ENCODE results near the gene PALLD.
"Not testable (repeated sequence)": the region's sequence is repeated elsewhere in the genome, so short reads cannot be mapped to it uniquely, and the experiment has no call there.

PALLD gene

GRCh38 chr4:168713253-168713652 lies 216.4 kb downstream of the PALLD start:
- in situ Hi-C loops (cut with HindIII; ENCODE audit: low pct_unique_long_range_greater_than_20kb, low sequenced_read_pairs), result no loop called here
- TF ChIP-seq JUND (IDR thresholded peaks at IDR 0.05; ENCODE audit: low read depth), result no peak
- DNase-seq (ENCODE audit: low read depth in 1 of 2, low spot score in 1 of 2), result no peak

GRCh38 chr4:168715896-168716295 lies 219.0 kb downstream of the PALLD start:
- DNase-seq (ENCODE audit: low read depth in 1 of 2, low spot score in 1 of 2), result no peak
- in situ Hi-C loops (cut with HindIII; ENCODE audit: low pct_unique_long_range_greater_than_20kb, low sequenced_read_pairs), result no loop called here
- TF ChIP-seq JUND (IDR thresholded peaks at IDR 0.05; ENCODE audit: low read depth), result no peak

GRCh38 chr4:168716406-168717129 lies 219.7 kb downstream of the PALLD start:
- in situ Hi-C loops (cut with HindIII; ENCODE audit: low pct_unique_long_range_greater_than_20kb, low sequenced_read_pairs), result no loop called here
- DNase-seq (ENCODE audit: low read depth in 1 of 2, low spot score in 1 of 2), result no peak
- no peak for TF ChIP-seq JUND (IDR thresholded peaks at IDR 0.05; ENCODE audit: low read depth)

- in situ Hi-C loops (cut with HindIII; ENCODE audit: low pct_unique_long_range_greater_than_20kb, low sequenced_read_pairs), result no loop called here
- TF ChIP-seq JUND (IDR thresholded peaks at IDR 0.05; ENCODE audit: low read depth), result no peak
- no peak for DNase-seq (ENCODE audit: low read depth in 1 of 2, low spot score in 1 of 2)
Measured at GRCh38 chr4:168717847-168718246, 221.0 kb downstream of the PALLD start.

GRCh38 chr4:168719725-168720124 lies 222.9 kb downstream of the PALLD start:
- in situ Hi-C loops (cut with HindIII; ENCODE audit: low pct_unique_long_range_greater_than_20kb, low sequenced_read_pairs), result no loop called here

GRCh38 chr4:168720396-168720900 lies 223.6 kb downstream of the PALLD start:
- DNase-seq (ENCODE audit: low read depth in 1 of 2, low spot score in 1 of 2), result no peak
- no peak for TF ChIP-seq JUND (IDR thresholded peaks at IDR 0.05; ENCODE audit: low read depth)
- in situ Hi-C loops (cut with HindIII; ENCODE audit: low pct_unique_long_range_greater_than_20kb, low sequenced_read_pairs), result no loop called here

More at GRCh38 chr4:168719725-168720124, 222.9 kb downstream of the PALLD start:
- DNase-seq (ENCODE audit: low read depth in 1 of 2, low spot score in 1 of 2), result no peak
- TF ChIP-seq JUND (IDR thresholded peaks at IDR 0.05; ENCODE audit: low read depth), result no peak

GRCh38 chr4:168722391-168722790 lies 225.5 kb downstream of the PALLD start:
- TF ChIP-seq JUND (IDR thresholded peaks at IDR 0.05; ENCODE audit: low read depth), result no peak
- no peak for DNase-seq (ENCODE audit: low read depth in 1 of 2, low spot score in 1 of 2)
- in situ Hi-C loops (cut with HindIII; ENCODE audit: low pct_unique_long_range_greater_than_20kb, low sequenced_read_pairs), result no loop called here

GRCh38 chr4:168723020-168723419 lies 226.2 kb downstream of the PALLD start:
- in situ Hi-C loops (cut with HindIII; ENCODE audit: low pct_unique_long_range_greater_than_20kb, low sequenced_read_pairs), result no loop called here
- no peak for TF ChIP-seq JUND (IDR thresholded peaks at IDR 0.05; ENCODE audit: low read depth)
- DNase-seq (ENCODE audit: low read depth in 1 of 2, low spot score in 1 of 2), result no peak

GRCh38 chr4:168723569-168723968 lies 226.7 kb downstream of the PALLD start:
- in situ Hi-C loops (cut with HindIII; ENCODE audit: low pct_unique_long_range_greater_than_20kb, low sequenced_read_pairs), result no loop called here
- no peak for DNase-seq (ENCODE audit: low read depth in 1 of 2, low spot score in 1 of 2)
- no peak for TF ChIP-seq JUND (IDR thresholded peaks at IDR 0.05; ENCODE audit: low read depth)

- DNase-seq (ENCODE audit: low read depth in 1 of 2, low spot score in 1 of 2), result no peak
- in situ Hi-C loops (cut with HindIII; ENCODE audit: low pct_unique_long_range_greater_than_20kb, low sequenced_read_pairs), result no loop called here
- TF ChIP-seq JUND (IDR thresholded peaks at IDR 0.05; ENCODE audit: low read depth), result no peak
Measured at GRCh38 chr4:168724243-168724642, 227.4 kb downstream of the PALLD start.

- in situ Hi-C loops (cut with HindIII; ENCODE audit: low pct_unique_long_range_greater_than_20kb, low sequenced_read_pairs), result no loop called here
- TF ChIP-seq JUND (IDR thresholded peaks at IDR 0.05; ENCODE audit: low read depth), result no peak
- DNase-seq (ENCODE audit: low read depth in 1 of 2, low spot score in 1 of 2), result no peak
Measured at GRCh38 chr4:168724686-168725411, 228.0 kb downstream of the PALLD start.

- no peak for DNase-seq (ENCODE audit: low read depth in 1 of 2, low spot score in 1 of 2)
- TF ChIP-seq JUND (IDR thresholded peaks at IDR 0.05; ENCODE audit: low read depth), result no peak
- in situ Hi-C loops (cut with HindIII; ENCODE audit: low pct_unique_long_range_greater_than_20kb, low sequenced_read_pairs), result no loop called here
Measured at GRCh38 chr4:168725930-168726329, 229.1 kb downstream of the PALLD start.

GRCh38 chr4:168727181-168727580 lies 230.3 kb downstream of the PALLD start:
- in situ Hi-C loops (cut with HindIII; ENCODE audit: low pct_unique_long_range_greater_than_20kb, low sequenced_read_pairs), result not testable (repeated sequence)

More at GRCh38 chr4:168727181-168727580, 230.3 kb downstream of the PALLD start:
- not testable (repeated sequence) for DNase-seq (ENCODE audit: low read depth in 1 of 2, low spot score in 1 of 2)
